H9 (cell line): ENCODE measurements around the gene DCAF15. TPM values are rescaled to one million over a fixed set of nuclear protein-coding genes. Genes with fewer than 3 reads are reported as not detected.
A peak's percentile ranks its signal among the peaks of the same experiment; 100 is the strongest.

Experiments
- DNase-seq: peaks from one replicate; pipeline ENCODE4 v3.0.0-alpha.2; 2017
- H2AFZ ChIP-seq: one replicate; pipeline ENCODE4 v1.6.1; 2013; ENCODE audit warnings: mild to moderate bottlenecking, low read length, control low read depth, moderate library complexity
- H2AK5ac ChIP-seq: 2 replicates; pipeline ENCODE4 v1.6.1; 2013; ENCODE audit warnings: low read length, control low read depth, mixed read lengths; ENCODE audit not compliant: insufficient read length
- H2BK120ac ChIP-seq: one replicate; pipeline ENCODE4 v1.6.1; 2013; ENCODE audit warnings: low read depth, mild to moderate bottlenecking, low read length, control low read depth, inconsistent platforms; ENCODE audit not compliant: poor library complexity, severe bottlenecking
- H2BK12ac ChIP-seq: 2 replicates; pipeline ENCODE4 v1.6.1; 2013; ENCODE audit warnings: low read length, control low read depth, mixed read lengths, low read depth; ENCODE audit not compliant: insufficient read length
- H2BK15ac ChIP-seq: 2 replicates; pipeline ENCODE4 v1.6.1; 2013; ENCODE audit warnings: low read depth, low read length, control low read depth
- H2BK20ac ChIP-seq: one replicate; pipeline ENCODE4 v1.6.1; 2013; ENCODE audit warnings: low read depth, mild to moderate bottlenecking, low read length, control low read depth, inconsistent platforms; ENCODE audit not compliant: poor library complexity, severe bottlenecking
- H2BK5ac ChIP-seq: 2 replicates; pipeline ENCODE4 v1.6.1; 2013; ENCODE audit warnings: low read length, control low read depth, mixed read lengths; ENCODE audit not compliant: insufficient read length
- H3K14ac ChIP-seq: 2 replicates; pipeline ENCODE4 v1.6.1; 2013; ENCODE audit warnings: low read length, control low read depth; ENCODE audit not compliant: insufficient read depth
- H3K18ac ChIP-seq: 2 replicates; pipeline ENCODE4 v1.6.1; 2013; ENCODE audit warnings: low read depth, mild to moderate bottlenecking, mixed read lengths, low read length, control low read depth; ENCODE audit not compliant: insufficient read length
- H3K23ac ChIP-seq: 2 replicates; pipeline ENCODE4 v1.6.1; 2013; ENCODE audit warnings: low read length, control low read depth, mixed read lengths, low read depth; ENCODE audit not compliant: insufficient read length
- H3K23me2 ChIP-seq: 2 replicates; pipeline ENCODE4 v1.6.1; 2013; ENCODE audit warnings: low read depth, mild to moderate bottlenecking, mixed read lengths, low read length, control low read depth; ENCODE audit not compliant: insufficient read length, poor library complexity, severe bottlenecking
- H3K27ac ChIP-seq: 2 replicates; pipeline ENCODE4 v1.5.1; 2013; ENCODE audit warnings: low read length, control low read depth, mixed read lengths, low read depth; ENCODE audit not compliant: insufficient read length
- H3K27me3 ChIP-seq: 2 replicates; pipeline ENCODE4 v1.6.1; 2013; ENCODE audit warnings: low read length, control low read depth, inconsistent platforms; ENCODE audit not compliant: insufficient read depth
- H3K4ac ChIP-seq: 2 replicates; pipeline ENCODE4 v1.6.1; 2013; ENCODE audit warnings: low read depth, mild to moderate bottlenecking, control low read depth, inconsistent platforms, low read length, moderate library complexity
- H3K4me1 ChIP-seq: 2 replicates; pipeline ENCODE4 v1.6.1; 2013; ENCODE audit warnings: low read length, control low read depth, inconsistent platforms; ENCODE audit not compliant: insufficient read depth
- H3K4me2 ChIP-seq: 2 replicates; pipeline ENCODE4 v1.6.1; 2013; ENCODE audit warnings: low read length, control low read depth, mixed read lengths; ENCODE audit not compliant: insufficient read length, insufficient read depth
- H3K56ac ChIP-seq: 2 replicates; pipeline ENCODE4 v1.6.1; 2013; ENCODE audit warnings: low read depth, mild to moderate bottlenecking, mixed read lengths, low read length, control low read depth; ENCODE audit not compliant: insufficient read length
- H3K79me1 ChIP-seq: 2 replicates; pipeline ENCODE4 v1.6.1; 2013; ENCODE audit warnings: low read depth, mild to moderate bottlenecking, moderate library complexity, low read length, control low read depth, inconsistent platforms; ENCODE audit not compliant: insufficient read depth, poor library complexity, severe bottlenecking
- H3K79me2 ChIP-seq: 2 replicates; pipeline ENCODE4 v1.6.1; 2013; ENCODE audit warnings: low read length, control low read depth, inconsistent platforms; ENCODE audit not compliant: insufficient read depth
- H3K9ac ChIP-seq: 2 replicates; pipeline ENCODE4 v1.6.1; 2013; ENCODE audit warnings: low read length, control low read depth, mixed read lengths; ENCODE audit not compliant: insufficient read length; ENCODE audit errors: extremely low read depth
- H3K9me3 ChIP-seq: one replicate; pipeline ENCODE4 v1.6.1; 2013; ENCODE audit warnings: low read depth, low read length, inconsistent platforms; ENCODE audit not compliant: control insufficient read depth
- H3T11ph ChIP-seq: one replicate; pipeline ENCODE4 v1.6.1; 2013; ENCODE audit warnings: mild to moderate bottlenecking, low read length, control low read depth, inconsistent platforms
- H4K20me1 ChIP-seq: one replicate; pipeline ENCODE4 v1.6.1; 2013; ENCODE audit not compliant: control insufficient read depth, insufficient read length, insufficient read depth
- H4K5ac ChIP-seq: 2 replicates; pipeline ENCODE4 v1.6.1; 2013; ENCODE audit warnings: low read depth, mild to moderate bottlenecking, mixed read lengths, low read length, control low read depth; ENCODE audit not compliant: insufficient read length
- H4K8ac ChIP-seq: replicated peaks from 2 replicates; pipeline ENCODE4 v1.6.1; 2013; ENCODE audit warnings: low read length, control low read depth, mixed read lengths, low read depth; ENCODE audit not compliant: insufficient read length
- H4K91ac ChIP-seq: 2 replicates; pipeline ENCODE4 v1.6.1; 2013; ENCODE audit warnings: low read depth, mild to moderate bottlenecking, moderate library complexity, mixed read lengths, low read length, control low read depth; ENCODE audit not compliant: insufficient read length
- H3K27ac Mint-ChIP-seq, 3 experiments: 2 replicates in 2 of 3; 3 replicates in 1 of 3; pipeline ENCODE4 v1.8.0; 2020 to 2021; ENCODE audit warnings: mixed read lengths in 3 of 3, mild to moderate bottlenecking in 1 of 3, moderate library complexity in 1 of 3
- H3K27me3 Mint-ChIP-seq: 2 replicates; pipeline ENCODE4 v1.8.0; 2021; ENCODE audit warnings: low read depth, mild to moderate bottlenecking, moderate library complexity, mixed read lengths
- H3K36me3 Mint-ChIP-seq, 3 experiments: 2 replicates in 2 of 3; 3 replicates in 1 of 3; pipeline ENCODE4 v1.8.0; 2020 to 2021; ENCODE audit warnings: low read depth in 3 of 3, mixed read lengths in 3 of 3; ENCODE audit not compliant: insufficient read depth in 1 of 3
- H3K4me1 Mint-ChIP-seq, 2 experiments: 2 replicates each; pipeline ENCODE4 v1.8.0; 2020; ENCODE audit warnings: mixed read lengths in 2 of 2
- H3K4me3 Mint-ChIP-seq, 2 experiments: 2 replicates in 1 of 2; 3 replicates in 1 of 2; pipeline ENCODE4 v1.8.0; 2020 to 2021; ENCODE audit warnings: mild to moderate bottlenecking in 2 of 2, mixed read lengths in 2 of 2, moderate library complexity in 1 of 2
- H3K9me3 Mint-ChIP-seq, 2 experiments: 2 replicates in 1 of 2; 3 replicates in 1 of 2; pipeline ENCODE4 v1.8.0; 2020; ENCODE audit warnings: mild to moderate bottlenecking in 2 of 2, mixed read lengths in 2 of 2, moderate library complexity in 1 of 2
- WGBS: extraction: QIAGEN DNeasy Blood & Tissue Kit; methylation state at CpG from one replicate; pipeline ENCODE4 v1.1.7; 2013; ENCODE audit warnings: missing lambda C conversion rate, low lambda C conversion rate, mixed read lengths; ENCODE audit not compliant: insufficient read length; ENCODE audit errors: extremely low coverage; 5-methylcytosine and 5-hydroxymethylcytosine counted together
- total RNA-seq: library from RNA; stranded (reverse); gene quantifications from 2 replicates; pipeline ENCODE4 v1.2.1, GENCODE V29; 2021
- TF ChIP-seq, protein P1 (sequence below): fragments of 200-600 bp; sonication (generic); conservative IDR thresholded peaks from 3 replicates; pipeline ENCODE4 v1.8.0; 2021; ENCODE audit warnings: antibody characterized with exemption, mild to moderate bottlenecking

The DCAF15 gene
- total RNA-seq, 1 experiment from 2014 or later: 82.5 TPM

DNA sequence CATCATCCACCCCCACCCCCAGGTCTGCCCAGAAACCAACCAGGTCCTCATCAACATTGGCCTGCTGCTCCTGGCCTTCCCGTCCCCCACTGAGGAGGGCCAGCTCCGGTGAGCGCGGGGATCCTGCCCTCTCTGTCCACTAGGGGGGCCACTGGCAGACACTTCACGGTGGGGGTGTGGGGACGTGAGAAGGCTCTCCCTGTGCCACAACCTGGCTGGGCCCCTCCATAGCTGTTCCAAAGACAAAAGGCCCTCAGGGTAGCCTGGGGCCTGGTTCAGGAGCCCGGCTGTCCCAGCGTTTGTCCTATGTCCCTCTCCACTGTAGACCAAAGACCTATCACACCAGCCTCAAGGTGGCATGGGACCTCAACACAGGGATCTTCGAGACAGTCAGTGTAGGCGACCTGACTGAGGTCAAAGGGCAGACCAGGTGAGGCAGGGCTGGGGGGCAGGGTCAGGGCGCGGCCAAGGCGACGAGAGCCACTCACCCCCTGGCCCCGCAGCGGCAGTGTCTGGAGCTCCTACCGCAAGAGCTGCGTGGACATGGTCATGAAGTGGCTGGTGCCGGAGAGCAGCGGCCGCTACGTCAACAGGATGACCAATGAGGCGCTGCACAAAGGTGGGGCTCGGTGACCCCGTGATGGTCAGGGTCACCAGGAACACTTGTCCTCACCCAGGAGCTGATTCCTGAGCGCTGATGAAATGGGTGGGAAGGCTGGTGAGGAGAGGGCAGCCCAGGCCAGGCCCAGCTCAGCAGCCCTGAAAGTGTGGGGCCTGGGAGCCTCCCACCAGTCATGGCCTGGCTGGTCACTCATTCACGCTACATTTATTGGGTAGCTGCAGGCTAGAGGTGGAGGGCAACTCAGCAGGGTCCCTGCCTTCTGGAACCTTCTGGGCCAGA is 7.9 kb downstream of the DCAF15 start:
- peak overlapping the region; percentile 40 to 79 (median 58); a peak in 4 of 7 replicates for H3K27ac Mint-ChIP-seq
- no peaks in the 10 kb centered on the region for H3K23me2 ChIP-seq
- no peaks in the 10 kb centered on the region for H3K27me3 ChIP-seq
- no peaks in the 10 kb centered on the region for H4K20me1 ChIP-seq
- no peak overlapping the region for H2BK120ac ChIP-seq
- no peak overlapping the region for H2BK5ac ChIP-seq
- H3K4me1 ChIP-seq: no peaks in the 10 kb centered on the region
- no peaks in the 10 kb centered on the region for H3K79me2 ChIP-seq
- H2AFZ ChIP-seq: no peak overlapping the region
- no peak overlapping the region for H2BK12ac ChIP-seq
- no peaks in the 10 kb centered on the region for H3K79me1 ChIP-seq
- H3K14ac ChIP-seq: no peak overlapping the region; the same call in 1 of the 2 replicates
- H3K9me3 Mint-ChIP-seq: no peaks in the 10 kb centered on the region
- no peak overlapping the region for H3K4me3 Mint-ChIP-seq
- no peaks in the 10 kb centered on the region for H3K27me3 Mint-ChIP-seq
- peaks cover 4 to 6% of the 10 kb centered on the region in 2 experiments; a peak in 3 of 4 replicates for H3K4me1 Mint-ChIP-seq
- H2BK15ac ChIP-seq: no peak overlapping the region
- peaks cover 22 to 61% (median 59%) of the 10 kb centered on the region in 3 experiments; a peak in 6 of 7 replicates for H3K36me3 Mint-ChIP-seq
- H2BK20ac ChIP-seq: no peak overlapping the region
- H3K56ac ChIP-seq: no peak overlapping the region
- no peak overlapping the region for H3K18ac ChIP-seq
- H3K27ac ChIP-seq: no peak overlapping the region
- H4K91ac ChIP-seq: no peak overlapping the region
- no peak overlapping the region for H3K9ac ChIP-seq
- no peak overlapping the region for H4K5ac ChIP-seq
- H3K9me3 ChIP-seq: no peaks in the 10 kb centered on the region
- H2AK5ac ChIP-seq: no peak overlapping the region
- TF ChIP-seq, protein P1, sequence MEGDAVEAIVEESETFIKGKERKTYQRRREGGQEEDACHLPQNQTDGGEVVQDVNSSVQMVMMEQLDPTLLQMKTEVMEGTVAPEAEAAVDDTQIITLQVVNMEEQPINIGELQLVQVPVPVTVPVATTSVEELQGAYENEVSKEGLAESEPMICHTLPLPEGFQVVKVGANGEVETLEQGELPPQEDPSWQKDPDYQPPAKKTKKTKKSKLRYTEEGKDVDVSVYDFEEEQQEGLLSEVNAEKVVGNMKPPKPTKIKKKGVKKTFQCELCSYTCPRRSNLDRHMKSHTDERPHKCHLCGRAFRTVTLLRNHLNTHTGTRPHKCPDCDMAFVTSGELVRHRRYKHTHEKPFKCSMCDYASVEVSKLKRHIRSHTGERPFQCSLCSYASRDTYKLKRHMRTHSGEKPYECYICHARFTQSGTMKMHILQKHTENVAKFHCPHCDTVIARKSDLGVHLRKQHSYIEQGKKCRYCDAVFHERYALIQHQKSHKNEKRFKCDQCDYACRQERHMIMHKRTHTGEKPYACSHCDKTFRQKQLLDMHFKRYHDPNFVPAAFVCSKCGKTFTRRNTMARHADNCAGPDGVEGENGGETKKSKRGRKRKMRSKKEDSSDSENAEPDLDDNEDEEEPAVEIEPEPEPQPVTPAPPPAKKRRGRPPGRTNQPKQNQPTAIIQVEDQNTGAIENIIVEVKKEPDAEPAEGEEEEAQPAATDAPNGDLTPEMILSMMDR: peak; percentile 59
- H3K23ac ChIP-seq: no peak overlapping the region
- WGBS: no CpG with 5 or more reads among the region's 27 CpGs
- no peak overlapping the region for H4K8ac ChIP-seq
- H3K4me2 ChIP-seq: no peak overlapping the region
- H3T11ph ChIP-seq: no peak overlapping the region
- peak; percentile 64 for DNase-seq
- H3K4ac ChIP-seq: no peak overlapping the region
